Daoy (cell line): ENCODE data around the gene TCF7L2. TPM values are rescaled to one million over a fixed set of nuclear protein-coding genes. Genes with fewer than 3 reads are reported as not detected.

Source experiments
- DNase-seq: peaks from one replicate; pipeline ENCODE4 v3.0.0-alpha.2; 2015; ENCODE audit warnings: low read depth
- total RNA-seq: library from RNA; depleted of rRNA; stranded (reverse); fragments of >200 nt; shearing (Covaris generic); gene quantifications from 2 replicates; pipeline ENCODE4 v1.2.3, GENCODE V29; 2014

TCF7L2 gene
- total RNA-seq, 1 experiment from 2014 or later, result 1.9 TPM

GRCh38 chr10:113176652-113177155, 226.7 kb downstream of the TCF7L2 start:
- no peak for DNase-seq

- no peak for DNase-seq
These were observed 227.3 kb downstream of the TCF7L2 start for GRCh38 chr10:113177156-113177935.

- no peak for DNase-seq
These were observed 227.9 kb downstream of the TCF7L2 start for GRCh38 chr10:113177936-113178335.

- no peak for DNase-seq
These were observed 228.7 kb downstream of the TCF7L2 start for GRCh38 chr10:113178771-113179170.

GRCh38 chr10:113179265-113179664, 229.2 kb downstream of the TCF7L2 start:
- no peak for DNase-seq

- no peak for DNase-seq
These were observed 229.9 kb downstream of the TCF7L2 start for GRCh38 chr10:113179966-113180365.

- no peak for DNase-seq
These were observed 230.5 kb downstream of the TCF7L2 start for GRCh38 chr10:113180401-113181154.

GRCh38 chr10:113182154-113182553, 232.1 kb downstream of the TCF7L2 start:
- no peak for DNase-seq

- no peak for DNase-seq
These were observed 233.5 kb downstream of the TCF7L2 start for GRCh38 chr10:113183573-113183972.

GRCh38 chr10:113187063-113187777, 237.2 kb downstream of the TCF7L2 start:
- peak; percentile 9 for DNase-seq

GRCh38 chr10:113199459-113199858, 249.4 kb downstream of the TCF7L2 start:
- peak; percentile 29 for DNase-seq

GRCh38 chr10:113202011-113202410, 252.0 kb downstream of the TCF7L2 start:
- no peak for DNase-seq

GRCh38 chr10:113207924-113208323, 257.9 kb downstream of the TCF7L2 start:
- no peak for DNase-seq

GRCh38 chr10:113213035-113213434, 263.0 kb downstream of the TCF7L2 start:
- DNase-seq, result no peak

- no peak for DNase-seq
These were observed 264.3 kb downstream of the TCF7L2 start for GRCh38 chr10:113214331-113214730.

GRCh38 chr10:113216102-113216501, 266.1 kb downstream of the TCF7L2 start:
- no peak for DNase-seq
